HG02973 (cell line): ENCODE data around the gene CTTNBP2NL.
"Not testable (repeated sequence)": the region's sequence is repeated elsewhere in the genome, so short reads cannot be mapped to it uniquely, and the experiment has no call there.

Experiments
- ATAC-seq: cut with Tn5 transposase; IDR thresholded peaks from one replicate; pipeline ENCODE4 v1.9.1; 2021; ENCODE audit warnings: moderate library complexity; ENCODE audit not compliant: unreplicated experiment

CTTNBP2NL gene

GRCh38 chr1:112461200-112461871, 65.3 kb downstream of the CTTNBP2NL start:
- no peak for ATAC-seq

DNA sequence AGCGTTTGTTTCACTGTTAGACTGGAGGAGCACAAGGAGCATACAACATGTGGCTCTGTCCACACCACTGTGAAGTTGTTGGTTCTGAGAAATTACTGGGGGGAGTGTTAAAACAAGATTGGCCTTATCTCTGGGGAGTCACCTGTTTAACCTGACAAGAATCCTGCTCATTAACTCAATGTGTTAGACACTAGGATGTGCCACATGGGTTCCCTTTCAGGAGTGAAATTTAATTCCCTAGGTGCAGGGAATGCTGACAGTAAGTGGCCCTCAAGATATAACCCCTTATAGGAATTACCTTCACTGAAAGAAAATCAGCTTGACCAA, 66.9 kb downstream of the CTTNBP2NL start:
- no peak for ATAC-seq

DNA sequence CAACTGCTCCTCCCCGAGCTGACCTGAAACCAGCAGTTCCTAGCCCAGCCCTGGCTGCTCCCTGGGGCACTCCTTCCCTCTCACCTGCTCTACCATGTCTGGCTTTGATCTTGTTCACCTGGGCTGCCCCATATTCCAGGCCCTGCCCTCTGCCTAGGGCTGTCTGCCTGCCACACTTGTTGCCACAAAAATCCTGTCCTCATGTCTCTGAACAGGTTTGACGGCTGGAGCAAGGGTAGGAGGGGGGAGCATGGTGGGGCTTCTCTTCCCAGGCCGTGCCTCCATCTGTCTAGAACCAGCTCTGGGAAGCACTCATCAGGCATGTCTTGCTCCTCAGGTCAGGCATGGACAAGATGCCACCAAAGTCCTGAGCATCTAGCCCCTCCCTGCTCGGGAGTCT, 68.5 kb downstream of the CTTNBP2NL start:
- no peak for ATAC-seq

GRCh38 chr1:112465122-112465521, 69.1 kb downstream of the CTTNBP2NL start:
- no peak for ATAC-seq

GRCh38 chr1:112466078-112466660, 70.2 kb downstream of the CTTNBP2NL start:
- ATAC-seq = peak; percentile 86

DNA sequence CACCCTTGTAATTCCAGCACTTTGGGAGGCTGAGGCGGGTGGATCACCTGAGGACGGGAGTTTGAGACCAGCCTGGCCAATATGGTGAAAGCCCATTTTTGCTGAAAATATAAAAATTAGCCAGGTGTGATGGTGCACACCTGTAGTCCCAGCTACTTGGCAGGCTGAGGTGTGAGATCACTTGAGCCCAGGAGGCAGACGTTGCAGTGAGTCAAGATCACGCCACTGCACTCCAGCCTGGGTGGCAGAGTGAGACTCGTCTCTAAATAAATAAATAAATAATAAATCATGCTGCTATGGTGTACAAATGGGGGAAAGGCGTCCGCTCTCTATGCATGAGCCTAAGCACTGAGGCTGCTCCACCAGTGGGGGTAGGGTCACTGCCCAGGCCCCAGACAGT, 74.3 kb downstream of the CTTNBP2NL start:
- ATAC-seq = not testable (repeated sequence)

DNA sequence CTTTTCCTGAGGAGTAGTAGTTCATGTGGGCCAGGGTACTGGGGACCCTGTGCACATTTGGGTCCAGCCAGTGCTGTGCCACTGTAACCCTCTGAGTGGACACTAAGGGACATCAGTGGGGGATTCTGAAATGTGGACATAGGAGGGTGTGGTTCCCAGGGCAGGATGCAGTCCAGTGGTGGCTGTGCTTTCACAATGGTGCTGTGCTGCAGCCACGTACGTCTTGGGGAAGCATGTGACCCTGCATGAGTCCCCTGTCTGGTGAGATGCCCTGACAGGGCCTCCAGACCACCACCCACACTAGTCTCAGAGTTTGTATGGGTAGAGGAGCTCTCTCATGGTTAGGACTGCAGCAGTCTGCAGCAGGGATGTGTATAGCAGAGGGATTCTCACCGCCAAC, 75.0 kb downstream of the CTTNBP2NL start:
- no peak for ATAC-seq

GRCh38 chr1:112472142-112472541, 76.1 kb downstream of the CTTNBP2NL start:
- no peak for ATAC-seq

DNA sequence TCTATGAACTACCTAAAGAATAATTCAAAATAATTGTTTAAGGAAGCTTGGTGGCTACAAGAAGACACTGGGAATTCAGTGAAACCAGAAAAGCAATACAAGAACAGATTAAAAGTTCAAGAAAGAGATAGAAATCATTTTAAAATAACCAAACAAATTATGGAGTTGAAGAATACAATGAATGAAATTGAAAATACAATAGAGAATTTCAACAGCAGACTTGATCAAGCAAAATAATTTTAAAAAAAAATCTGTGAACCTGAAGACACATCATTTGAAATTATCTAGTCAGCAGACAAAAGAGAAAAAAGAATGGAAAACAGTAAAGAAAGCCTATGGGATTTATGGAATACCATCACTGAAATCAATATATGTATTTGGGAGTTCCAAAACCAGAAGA, 81.5 kb downstream of the CTTNBP2NL start:
- ATAC-seq = no peak

DNA sequence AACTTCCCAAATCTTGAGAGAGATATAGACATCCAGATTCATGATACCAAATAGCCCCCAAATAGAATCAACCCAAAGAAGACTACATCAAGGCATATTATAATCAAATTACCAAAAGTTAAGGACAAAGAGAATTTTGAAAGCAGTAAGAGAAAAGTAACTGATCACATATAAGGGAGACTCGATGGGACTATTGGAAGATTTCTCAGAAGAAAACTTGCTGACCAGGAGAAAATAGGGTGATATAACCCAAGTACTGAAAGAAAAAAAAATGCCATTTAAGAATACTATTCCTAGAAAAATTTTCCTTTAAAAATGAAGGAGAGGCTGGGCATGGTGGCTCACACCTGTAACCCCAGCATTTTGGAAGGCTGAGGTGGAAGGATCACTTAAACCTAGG, 82.3 kb downstream of the CTTNBP2NL start:
- no peak for ATAC-seq

GRCh38 chr1:112486063-112486462, 90.0 kb downstream of the CTTNBP2NL start:
- not testable (repeated sequence) for ATAC-seq

GRCh38 chr1:112487686-112488085, 91.7 kb downstream of the CTTNBP2NL start:
- not testable (repeated sequence) for ATAC-seq

DNA sequence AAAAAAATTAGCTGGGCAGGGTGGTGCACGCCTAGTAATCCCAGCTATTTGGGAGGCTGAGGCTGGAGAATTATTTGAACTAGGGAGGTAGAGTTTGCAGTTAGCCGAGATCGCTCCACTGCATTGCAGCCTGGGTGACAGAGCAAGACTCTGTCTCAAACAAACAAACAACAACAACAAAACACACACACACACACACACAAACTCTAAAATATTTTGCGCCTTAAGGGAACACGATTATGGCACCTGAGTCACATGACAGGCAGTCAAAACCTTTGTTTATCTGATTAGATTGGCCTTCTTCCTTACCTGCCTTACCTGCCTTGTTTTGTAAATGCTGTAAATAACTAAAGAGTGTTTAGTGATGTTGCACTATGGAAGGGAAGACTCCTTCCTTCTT, 92.1 kb downstream of the CTTNBP2NL start:
- no peak for ATAC-seq

GRCh38 chr1:112492076-112492475, 96.1 kb downstream of the CTTNBP2NL start:
- no peak for ATAC-seq

- ATAC-seq = no peak
These were observed 97.3 kb downstream of the CTTNBP2NL start for GRCh38 chr1:112493351-112493750.

GRCh38 chr1:112496290-112496689, 100.3 kb downstream of the CTTNBP2NL start:
- ATAC-seq = no peak

- no peak for ATAC-seq
These were observed 106.0 kb downstream of the CTTNBP2NL start for GRCh38 chr1:112501810-112502641.

DNA sequence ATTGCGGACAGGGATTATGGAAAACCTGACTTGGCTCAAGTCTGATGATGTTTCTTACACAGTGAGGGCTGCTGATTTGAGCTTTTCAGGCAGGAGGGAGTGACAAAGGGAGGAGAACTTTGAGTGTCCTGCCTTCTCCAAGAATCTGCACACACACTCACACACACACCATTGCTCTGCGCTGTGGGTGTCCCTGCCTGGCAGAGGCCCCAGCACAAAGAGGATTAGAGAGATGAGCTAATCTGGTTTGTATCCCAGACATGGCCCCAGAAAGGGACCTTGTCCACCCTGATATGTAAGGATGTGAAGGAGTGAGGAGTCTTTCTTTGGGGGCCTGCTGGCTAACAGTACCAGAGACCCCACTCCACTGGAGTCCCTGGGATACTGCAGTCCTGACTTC, 106.8 kb downstream of the CTTNBP2NL start:
- ATAC-seq = no peak

- ATAC-seq = no peak
These were observed 108.1 kb downstream of the CTTNBP2NL start for GRCh38 chr1:112504001-112504660.

DNA sequence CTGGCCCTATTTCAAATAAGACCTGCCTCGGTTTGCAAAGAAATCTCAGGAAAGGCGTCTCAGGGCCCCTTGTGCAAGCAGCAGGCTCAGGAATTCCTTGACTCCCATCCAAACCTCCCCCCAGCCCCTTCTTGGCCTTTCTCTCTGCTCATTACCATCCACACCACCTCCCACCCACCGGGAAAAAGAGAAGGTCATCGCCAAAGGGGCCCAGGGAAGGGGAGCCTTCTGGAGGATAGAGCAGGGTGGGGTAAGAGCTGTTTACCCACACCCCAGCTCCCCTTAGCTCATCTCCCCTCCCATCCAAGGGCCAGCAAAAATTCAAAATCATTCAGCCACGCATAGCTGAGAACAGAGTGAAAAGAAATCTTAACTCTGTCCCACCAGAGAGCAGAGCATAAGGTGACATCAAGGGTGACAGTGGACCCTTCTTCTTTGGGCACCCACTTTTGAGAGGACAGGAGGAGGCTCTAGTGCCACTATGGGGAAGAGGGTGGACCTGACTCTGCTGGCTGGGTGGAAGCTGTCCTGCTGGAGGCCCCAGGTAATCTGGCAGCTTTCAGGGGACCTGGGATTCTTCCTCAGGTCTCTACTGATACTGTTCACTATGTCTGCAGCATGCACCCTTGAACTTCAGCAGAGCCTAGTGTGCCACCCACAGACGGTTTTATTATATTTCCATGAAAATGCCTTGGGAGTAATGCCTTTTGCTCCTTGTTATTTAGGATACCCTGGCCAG, 108.8 kb downstream of the CTTNBP2NL start:
- no peak for ATAC-seq

DNA sequence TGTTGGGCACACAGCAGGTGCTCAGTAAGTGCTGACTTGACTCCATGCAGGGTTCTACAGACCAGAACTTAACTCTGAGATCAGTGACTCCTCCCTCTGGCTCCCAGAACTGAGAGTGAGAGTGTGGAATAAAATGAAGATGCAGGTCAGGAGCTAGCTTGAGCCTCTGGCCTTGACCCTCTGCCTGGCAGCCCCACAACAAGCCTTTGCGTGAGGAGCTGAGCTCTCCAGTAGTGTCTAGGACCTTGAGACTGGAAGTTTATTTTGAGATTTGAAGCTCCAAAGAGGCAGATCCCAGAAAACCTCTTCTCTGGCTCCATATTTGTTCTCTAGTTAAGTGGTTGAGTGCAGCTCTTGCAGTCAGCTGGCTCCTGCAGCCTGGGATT, 109.4 kb downstream of the CTTNBP2NL start:
- ATAC-seq = no peak
